Glutamatergic neuron (in vitro differentiated cells): ENCODE measurements around the gene LRRC8C. TPM values are rescaled to one million over a fixed set of nuclear protein-coding genes. Genes with fewer than 3 reads are reported as not detected.
"Not testable (repeated sequence)": the region's sequence is repeated elsewhere in the genome, so short reads cannot be mapped to it uniquely, and the experiment has no call there.

Source experiments
- DNase-seq: peaks from one replicate; pipeline ENCODE4 v3.0.0; 2022
- H3K27ac Mint-ChIP-seq: one replicate; pipeline ENCODE4 v1.8.0; 2020; ENCODE audit warnings: mild to moderate bottlenecking, mixed read lengths, inconsistent platforms; ENCODE audit not compliant: unreplicated experiment
- H3K27me3 Mint-ChIP-seq: one replicate; pipeline ENCODE4 v1.8.0; 2020; ENCODE audit warnings: mild to moderate bottlenecking, moderate library complexity, mixed read lengths, inconsistent platforms; ENCODE audit not compliant: unreplicated experiment
- H3K36me3 Mint-ChIP-seq: one replicate; pipeline ENCODE4 v1.8.0; 2020; ENCODE audit warnings: mild to moderate bottlenecking, mixed read lengths, inconsistent platforms; ENCODE audit not compliant: unreplicated experiment
- H3K4me1 Mint-ChIP-seq: one replicate; pipeline ENCODE4 v1.8.0; 2020; ENCODE audit warnings: mild to moderate bottlenecking, low read depth, mixed read lengths, inconsistent platforms; ENCODE audit not compliant: unreplicated experiment
- H3K4me3 Mint-ChIP-seq: one replicate; pipeline ENCODE4 v1.8.0; 2020; ENCODE audit warnings: mild to moderate bottlenecking, mixed read lengths, inconsistent platforms; ENCODE audit not compliant: unreplicated experiment
- H3K9me3 Mint-ChIP-seq: one replicate; pipeline ENCODE4 v1.8.0; 2020; ENCODE audit warnings: mild to moderate bottlenecking, moderate library complexity, mixed read lengths, inconsistent platforms; ENCODE audit not compliant: unreplicated experiment
- CTCF ChIP-seq: fragments of 200-600 bp; sonication (generic); IDR thresholded peaks from one replicate; pipeline ENCODE4 v1.5.0; 2021; ENCODE audit not compliant: partially characterized antibody, unreplicated experiment
- total RNA-seq: library from RNA; stranded (reverse); fragmentation: NEBNext Ultra II Directional; extraction: Animal tissue kit (Norgen Biotek cat#: 25700); gene quantifications from one replicate; pipeline ENCODE4 v1.2.1, GENCODE V29; 2021; ENCODE audit not compliant: unreplicated experiment

LRRC8C gene
- total RNA-seq, 1 donor from 2014 or later: 2.6 TPM

- no peaks in the 10 kb centered on the region for H3K36me3 Mint-ChIP-seq
- H3K4me3 Mint-ChIP-seq: no peak overlapping the region
- no peak for TF ChIP-seq CTCF
- no peak overlapping the region for H3K27ac Mint-ChIP-seq
- H3K4me1 Mint-ChIP-seq: no peaks in the 10 kb centered on the region
- H3K9me3 Mint-ChIP-seq: no peaks in the 10 kb centered on the region
- no peak for DNase-seq
- H3K27me3 Mint-ChIP-seq: peaks cover 2% of the 10 kb centered on the region
Measured at GRCh38 chr1:89701746-89702241, 68.9 kb downstream of the LRRC8C start.

- H3K4me3 Mint-ChIP-seq: no peak overlapping the region
- H3K36me3 Mint-ChIP-seq: no peaks in the 10 kb centered on the region
- no peaks in the 10 kb centered on the region for H3K4me1 Mint-ChIP-seq
- no peak for TF ChIP-seq CTCF
- H3K27me3 Mint-ChIP-seq: peaks cover 2% of the 10 kb centered on the region
- no peaks in the 10 kb centered on the region for H3K9me3 Mint-ChIP-seq
- DNase-seq: no peak
- no peak overlapping the region for H3K27ac Mint-ChIP-seq
Measured at GRCh38 chr1:89702520-89703045, 69.7 kb downstream of the LRRC8C start.

GRCh38 chr1:89703469-89703868, 70.5 kb downstream of the LRRC8C start:
- H3K4me1 Mint-ChIP-seq: no peaks in the 10 kb centered on the region
- no peaks in the 10 kb centered on the region for H3K9me3 Mint-ChIP-seq
- TF ChIP-seq CTCF: no peak
- peaks cover 2% of the 10 kb centered on the region for H3K27me3 Mint-ChIP-seq
- no peaks in the 10 kb centered on the region for H3K36me3 Mint-ChIP-seq
- no peak for DNase-seq
- no peak overlapping the region for H3K4me3 Mint-ChIP-seq
- no peak overlapping the region for H3K27ac Mint-ChIP-seq

GRCh38 chr1:89704014-89704413, 71.1 kb downstream of the LRRC8C start:
- DNase-seq: no peak
- H3K4me1 Mint-ChIP-seq: no peaks in the 10 kb centered on the region
- H3K4me3 Mint-ChIP-seq: no peak overlapping the region
- H3K27me3 Mint-ChIP-seq: peaks cover 2% of the 10 kb centered on the region
- no peak overlapping the region for H3K27ac Mint-ChIP-seq
- H3K9me3 Mint-ChIP-seq: no peaks in the 10 kb centered on the region
- no peaks in the 10 kb centered on the region for H3K36me3 Mint-ChIP-seq
- TF ChIP-seq CTCF: no peak

- H3K4me3 Mint-ChIP-seq, H3K27me3 Mint-ChIP-seq, H3K4me1 Mint-ChIP-seq, H3K9me3 Mint-ChIP-seq, H3K27ac Mint-ChIP-seq, DNase-seq, H3K36me3 Mint-ChIP-seq: not testable (repeated sequence)
Measured at GRCh38 chr1:89704885-89705284, 72.0 kb downstream of the LRRC8C start.
